ENCODE measurements around the gene ZRANB1.

The ZRANB1 gene

DNA sequence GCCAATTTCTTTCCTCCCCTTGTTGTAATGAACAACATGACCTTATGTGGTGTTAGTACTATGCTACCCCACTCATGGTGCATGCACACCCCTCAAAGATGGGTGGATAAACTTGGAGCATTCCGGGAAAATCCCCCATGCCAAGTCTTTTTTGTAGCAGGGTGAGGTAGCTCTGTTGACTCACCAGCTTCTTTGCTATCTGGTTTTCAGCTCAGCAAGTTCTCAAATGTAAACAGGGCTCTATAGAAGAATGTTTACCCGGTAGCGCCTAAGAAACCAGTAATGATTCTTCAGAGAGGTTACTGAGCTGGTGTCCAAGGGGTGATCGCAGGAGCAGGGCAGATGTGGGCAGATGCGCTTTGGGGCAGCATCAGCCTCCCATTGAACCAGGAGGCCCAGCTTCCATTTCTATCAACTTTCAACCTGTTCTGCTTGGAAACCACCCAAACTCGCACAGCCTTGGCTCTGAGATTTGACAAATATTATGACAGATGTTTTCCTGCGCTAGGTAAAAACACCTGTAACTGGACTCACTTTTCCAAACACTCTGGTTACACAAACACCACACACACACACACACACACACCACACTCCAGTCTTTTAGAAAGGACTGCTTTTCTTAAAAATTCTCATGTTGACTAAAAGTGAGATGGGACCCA, 87.8 kb downstream of the ZRANB1 start:
- ChIA-PET CTCF (no interaction called here), POLR2A (no interaction called here)

DNA sequence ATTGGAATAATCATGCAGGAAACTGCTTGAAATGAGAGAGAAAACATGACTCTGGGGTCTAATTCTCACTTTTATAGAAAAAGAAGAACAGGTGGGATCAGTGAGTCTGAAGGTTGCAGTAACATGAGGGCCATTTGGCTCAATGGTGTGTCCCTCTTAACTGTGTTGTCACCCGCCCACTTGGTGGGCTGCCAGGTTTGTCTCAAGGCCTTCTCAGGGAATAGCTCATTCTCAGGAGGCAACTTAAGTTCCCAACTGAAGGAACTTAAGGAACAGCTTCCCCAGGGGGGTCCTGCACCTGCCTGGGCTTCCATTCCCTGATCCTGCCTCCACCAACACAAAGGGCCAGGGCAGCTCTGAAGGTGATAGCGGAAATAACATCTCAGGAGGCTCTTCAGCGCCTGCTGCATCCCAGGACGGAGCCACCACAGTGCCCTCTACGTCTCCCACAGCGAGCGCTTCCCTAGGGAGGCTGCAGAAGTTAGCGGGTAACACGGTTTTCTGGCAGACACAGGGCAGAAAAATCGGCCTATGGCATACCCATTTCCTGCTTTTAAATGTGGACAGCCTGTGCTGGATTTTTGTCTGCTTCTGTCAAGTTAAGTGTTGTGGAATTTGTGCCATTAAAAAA, 88.8 kb downstream of the ZRANB1 start:
- DNase-seq (ENCODE audit: extremely low spot score), result no peak
- no peak for TF ChIP-seq HDGF (IDR thresholded peaks at IDR 0.05; ENCODE audit: borderline replicate concordance)
- TF ChIP-seq L3MBTL2 (conservative IDR thresholded peaks at IDR 0.05), result no peak
- TF ChIP-seq ARNT (IDR thresholded peaks at IDR 0.05), result no peak
- TF ChIP-seq FOXK2 (IDR thresholded peaks at IDR 0.05), result no peak
- TF ChIP-seq FOXM1 (IDR thresholded peaks at IDR 0.05; ENCODE audit: borderline replicate concordance), result no peak
- no peak for TF ChIP-seq ELF4 (IDR thresholded peaks at IDR 0.05)
- TF ChIP-seq SUZ12 (IDR thresholded peaks at IDR 0.05), result no peak
- POLR2A ChIA-PET, result no interaction called here
- CTCF ChIA-PET, result interaction anchor here (0.6 kb wide), 1 partner anchor 1149 kb away, joined by 4 read pairs; no protein-coding TSS in a partner anchor

More for the DNA sequence above, 87.8 kb downstream of the ZRANB1 start:
- DNase-seq (ENCODE audit: extremely low spot score), result no peak
- TF ChIP-seq FOXK2 (IDR thresholded peaks at IDR 0.05), result no peak
- TF ChIP-seq NFRKB (IDR thresholded peaks at IDR 0.05), result no peak
- TF ChIP-seq ARNT (IDR thresholded peaks at IDR 0.05), result no peak
- TF ChIP-seq L3MBTL2 (conservative IDR thresholded peaks at IDR 0.05), result no peak
- no peak for TF ChIP-seq FOXM1 (IDR thresholded peaks at IDR 0.05; ENCODE audit: borderline replicate concordance)
- TF ChIP-seq CTBP1 (IDR thresholded peaks at IDR 0.05; ENCODE audit: borderline replicate concordance), result no peak
- no peak for TF ChIP-seq BHLHE40 (IDR thresholded peaks at IDR 0.05; ENCODE audit: borderline replicate concordance)
- TF ChIP-seq SUZ12 (IDR thresholded peaks at IDR 0.05), result no peak
- TF ChIP-seq TARDBP (IDR thresholded peaks at IDR 0.05), result no peak

DNA sequence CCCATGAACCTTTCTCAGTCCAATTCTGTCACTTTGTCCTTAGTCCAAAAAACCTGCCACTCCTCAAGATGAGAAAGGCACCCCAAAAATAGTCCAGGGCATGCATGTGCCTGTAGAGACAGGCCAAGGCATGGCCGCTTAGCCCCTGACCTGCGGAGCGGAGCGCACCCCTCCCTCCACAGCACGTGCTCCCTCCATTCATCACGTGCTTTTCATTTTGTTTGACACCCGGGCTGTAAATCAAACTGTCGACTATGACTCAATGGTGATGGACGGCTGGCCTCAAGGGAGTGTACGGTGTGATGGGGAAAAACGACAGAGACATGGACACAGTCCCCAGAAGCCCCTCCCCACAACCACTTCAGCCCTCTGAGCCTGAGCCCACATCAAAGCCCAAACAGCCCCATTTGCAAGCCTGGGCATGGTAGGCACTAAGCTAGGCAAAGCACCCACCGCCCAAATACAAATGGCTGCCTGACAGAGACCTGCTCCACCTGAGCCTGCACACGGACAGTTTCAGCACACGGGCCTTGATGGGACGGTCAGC, 90.6 kb downstream of the ZRANB1 start:
- TF ChIP-seq ELF4 (IDR thresholded peaks at IDR 0.05) (no peak), BHLHE40 (IDR thresholded peaks at IDR 0.05; ENCODE audit: borderline replicate concordance) (no peak), SP1 (IDR thresholded peaks at IDR 0.05) (no peak), L3MBTL2 (conservative IDR thresholded peaks at IDR 0.05) (no peak), CTBP1 (IDR thresholded peaks at IDR 0.05; ENCODE audit: borderline replicate concordance) (no peak)
- TF ChIP-seq, protein P1, sequence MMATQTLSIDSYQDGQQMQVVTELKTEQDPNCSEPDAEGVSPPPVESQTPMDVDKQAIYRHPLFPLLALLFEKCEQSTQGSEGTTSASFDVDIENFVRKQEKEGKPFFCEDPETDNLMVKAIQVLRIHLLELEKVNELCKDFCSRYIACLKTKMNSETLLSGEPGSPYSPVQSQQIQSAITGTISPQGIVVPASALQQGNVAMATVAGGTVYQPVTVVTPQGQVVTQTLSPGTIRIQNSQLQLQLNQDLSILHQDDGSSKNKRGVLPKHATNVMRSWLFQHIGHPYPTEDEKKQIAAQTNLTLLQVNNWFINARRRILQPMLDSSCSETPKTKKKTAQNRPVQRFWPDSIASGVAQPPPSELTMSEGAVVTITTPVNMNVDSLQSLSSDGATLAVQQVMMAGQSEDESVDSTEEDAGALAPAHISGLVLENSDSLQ (IDR thresholded peaks at IDR 0.05), result peak; percentile 63
- ChIA-PET POLR2A (no interaction called here), CTCF (interaction anchor here (0.7 kb wide), 1 partner anchor 34 kb away, joined by 3 read pairs; no protein-coding TSS in a partner anchor)
- no peak for DNase-seq (ENCODE audit: extremely low spot score)

DNA sequence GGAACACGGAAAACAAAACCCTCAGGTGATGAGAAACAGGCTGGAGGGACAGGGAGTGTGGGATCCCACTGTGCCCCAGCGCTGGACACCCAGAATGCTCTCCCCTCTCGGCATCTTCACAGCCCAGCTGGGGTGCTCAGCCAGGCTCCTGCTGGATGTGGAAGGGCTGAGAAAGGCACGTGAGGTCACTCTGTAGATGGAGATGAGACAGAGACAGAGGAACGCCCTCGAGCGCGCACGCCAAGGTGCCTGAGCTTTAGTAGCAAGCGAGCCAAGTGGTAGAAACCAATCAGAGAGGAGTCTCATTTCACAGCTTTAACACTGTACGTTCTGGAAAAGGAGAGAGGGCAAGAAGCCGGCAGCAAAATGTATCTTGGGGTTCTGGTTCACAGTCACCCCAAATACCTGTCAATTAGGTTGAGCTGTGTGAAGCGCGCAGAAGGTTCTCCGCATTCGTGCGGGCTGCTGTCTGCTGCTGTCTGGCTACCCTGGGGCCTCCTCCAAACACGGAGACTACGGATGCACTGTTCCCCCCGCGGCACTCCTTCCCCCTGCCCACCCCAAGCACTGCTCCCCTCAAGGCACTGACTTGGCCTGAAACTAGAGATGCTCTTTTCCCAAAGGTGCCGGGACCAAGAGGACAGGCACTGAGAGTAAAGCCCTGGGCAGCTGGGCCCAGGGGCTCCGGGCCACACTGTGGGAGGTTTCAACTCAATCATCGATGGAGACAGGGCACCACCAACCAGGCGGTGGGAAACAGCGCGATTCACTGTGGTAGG, 91.4 kb downstream of the ZRANB1 start:
- CTCF ChIA-PET, result interaction anchor here (0.7 kb wide), 1 partner anchor 33 kb away, joined by 3 read pairs; no protein-coding TSS in a partner anchor
- DNase-seq (ENCODE audit: extremely low spot score), result no peak
- POLR2A ChIA-PET, result no interaction called here
- TF ChIP-seq ARNT (IDR thresholded peaks at IDR 0.05), result no peak
- TF ChIP-seq ZNF384 (IDR thresholded peaks at IDR 0.05), result no peak
- no peak for TF ChIP-seq L3MBTL2 (conservative IDR thresholded peaks at IDR 0.05)
- TF ChIP-seq, protein P1 (IDR thresholded peaks at IDR 0.05), result no peak
- no peak for TF ChIP-seq SUZ12 (IDR thresholded peaks at IDR 0.05)
- TF ChIP-seq CTBP1 (IDR thresholded peaks at IDR 0.05; ENCODE audit: borderline replicate concordance), result no peak
- no peak for TF ChIP-seq FOXA1 (IDR thresholded peaks at IDR 0.05)

DNA sequence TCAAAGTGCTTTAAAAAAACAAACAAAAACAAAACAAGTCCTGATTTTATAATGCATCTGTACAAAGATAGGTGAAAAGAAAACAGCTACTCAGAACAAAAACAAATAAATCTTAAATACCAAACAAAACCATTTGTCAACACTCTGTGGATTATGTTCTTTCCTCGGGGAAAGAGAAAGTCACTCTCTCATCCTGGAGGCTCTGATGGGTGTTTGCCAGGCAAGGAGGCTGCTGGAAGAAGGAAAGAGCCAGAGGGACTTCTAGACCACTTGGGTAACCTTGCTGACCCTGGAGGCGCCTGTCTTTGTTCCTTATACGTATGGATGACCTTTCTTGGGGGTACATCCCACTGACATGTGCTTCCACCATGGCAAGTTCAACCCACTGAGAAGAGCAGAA, 92.8 kb downstream of the ZRANB1 start:
- TF ChIP-seq ARNT (IDR thresholded peaks at IDR 0.05), result no peak
- no peak for TF ChIP-seq HDGF (IDR thresholded peaks at IDR 0.05; ENCODE audit: borderline replicate concordance)
- no peak for TF ChIP-seq FOXM1 (IDR thresholded peaks at IDR 0.05; ENCODE audit: borderline replicate concordance)
- no peak for TF ChIP-seq CTBP1 (IDR thresholded peaks at IDR 0.05; ENCODE audit: borderline replicate concordance)
- no peak for TF ChIP-seq TARDBP (IDR thresholded peaks at IDR 0.05)
- TF ChIP-seq, protein P1 (IDR thresholded peaks at IDR 0.05), result no peak
- TF ChIP-seq L3MBTL2 (conservative IDR thresholded peaks at IDR 0.05), result no peak
- TF ChIP-seq ELF4 (IDR thresholded peaks at IDR 0.05), result no peak
- TF ChIP-seq LEF1 (IDR thresholded peaks at IDR 0.05; ENCODE audit: borderline replicate concordance), result no peak
- TF ChIP-seq NFRKB (IDR thresholded peaks at IDR 0.05), result no peak
- TF ChIP-seq FOXA1 (IDR thresholded peaks at IDR 0.05), result no peak
- TF ChIP-seq SUZ12 (IDR thresholded peaks at IDR 0.05), result no peak
- no peak for TF ChIP-seq FOXK2 (IDR thresholded peaks at IDR 0.05)
- TF ChIP-seq BHLHE40 (IDR thresholded peaks at IDR 0.05; ENCODE audit: borderline replicate concordance), result no peak
- TF ChIP-seq ZNF384 (IDR thresholded peaks at IDR 0.05), result no peak
- TF ChIP-seq SP1 (IDR thresholded peaks at IDR 0.05), result no peak
- POLR2A ChIA-PET, result no interaction called here
- CTCF ChIA-PET, result interaction anchor here (3.3 kb wide), 1 partner anchor 13 kb away, joined by 17 read pairs; no protein-coding TSS in a partner anchor
- DNase-seq (ENCODE audit: extremely low spot score), result no peak
